SK-N-SH (cell line): ENCODE results near the gene ST7. TPM values are rescaled to one million over a fixed set of nuclear protein-coding genes. Genes with fewer than 3 reads are reported as not detected.

Source experiments
- CTCF ChIA-PET: fragments of 300-600, 350-600 bp; formaldehyde crosslinking; extraction: SDS; loops from one replicate; lab custom pipeline; 2021; lab: Yijun Ruan, JAX
- POLR2A ChIA-PET: fragments of 350-600 bp; sonication (Branson Sonifier 250); formaldehyde crosslinking; extraction: SDS; loops from one replicate; lab custom pipeline; 2020; ENCODE audit warnings: antibody characterized with exemption, inconsistent platforms; lab: Yijun Ruan, JAX
- DNase-seq: peaks from one replicate; pipeline ENCODE4 v3.0.0; 2012
- H2AFZ ChIP-seq: fragments of 200-600 bp; sonication (generic); 2 replicates; pipeline ENCODE4 v1.8.1; 2016; ENCODE audit warnings: antibody characterized with exemption, mild to moderate bottlenecking, low read depth
- H3F3A ChIP-seq: fragments of 200-600 bp; sonication (generic); replicated peaks from 2 replicates; pipeline ENCODE3; 2016; ENCODE audit warnings: antibody characterized with exemption, mild to moderate bottlenecking; ENCODE audit not compliant: insufficient read depth
- H3K27ac ChIP-seq, 2 experiments: fragments of 200-500 bp in 1 of 2; fragments of 200-600 bp in 1 of 2; sonication (Bioruptor generic) in 1 of 2; sonication (generic), shearing (Covaris generic) in 1 of 2; 2 replicates each; pipeline versions ENCODE4 v1.5.1 to v1.6.1; 2014 to 2016; ENCODE audit warnings: low read depth in 2 of 2, inconsistent platforms in 1 of 2, low read length in 1 of 2, mild to moderate bottlenecking in 1 of 2, mixed read lengths in 1 of 2
- H3K27me3 ChIP-seq: fragments of 200-600 bp; sonication (generic), shearing (Covaris generic); 2 replicates; pipeline ENCODE4 v1.6.1; 2016; ENCODE audit warnings: mixed run types; ENCODE audit not compliant: insufficient read depth
- H3K36me3 ChIP-seq, 2 experiments: fragments of 200-500 bp in 1 of 2; fragments of 200-600 bp in 1 of 2; sonication (Bioruptor generic) in 1 of 2; sonication (generic) in 1 of 2; replicated peaks in 1 of 2; 2 replicates each; pipeline versions ENCODE3 to v1.5.1; 2014 to 2016; ENCODE audit warnings: low read length in 1 of 2, mild to moderate bottlenecking in 1 of 2; ENCODE audit not compliant: insufficient read depth in 2 of 2, control insufficient read depth in 1 of 2
- H3K4me1 ChIP-seq, 2 experiments: fragments of 200-500 bp in 1 of 2; fragments of 200-600 bp in 1 of 2; sonication (Bioruptor generic) in 1 of 2; sonication (generic), shearing (Covaris generic) in 1 of 2; 2 replicates each; pipeline versions ENCODE4 v1.5.1 to v1.6.1; 2014 to 2016; ENCODE audit warnings: low read depth in 1 of 2, low read length in 1 of 2, mixed run types in 1 of 2; ENCODE audit not compliant: insufficient read depth in 2 of 2, control insufficient read depth in 1 of 2
- H3K4me2 ChIP-seq: fragments of 200-600 bp; sonication (generic), shearing (Covaris generic); 2 replicates; pipeline ENCODE4 v1.6.1; 2017; ENCODE audit warnings: mixed run types
- H3K4me3 ChIP-seq, 2 experiments: fragments of 200-500 bp in 1 of 2; fragments of 200-600 bp in 1 of 2; sonication (Bioruptor generic) in 1 of 2; sonication (generic), shearing (Covaris generic) in 1 of 2; 2 replicates each; pipeline versions ENCODE4 v1.5.1 to v1.8.1; 2014 to 2016; ENCODE audit warnings: low read depth in 2 of 2, inconsistent platforms in 1 of 2, low read length in 1 of 2, mild to moderate bottlenecking in 1 of 2, mixed read lengths in 1 of 2, moderate library complexity in 1 of 2
- H3K79me2 ChIP-seq: fragments of 200-600 bp; sonication (generic); 2 replicates; pipeline ENCODE4 v1.8.1; 2017; ENCODE audit warnings: mild to moderate bottlenecking; ENCODE audit not compliant: insufficient read depth
- H3K9ac ChIP-seq: fragments of 200-600 bp; sonication (generic); 2 replicates; pipeline ENCODE4 v1.6.1; 2017; ENCODE audit warnings: mixed run types
- H3K9me2 ChIP-seq: fragments of 200-600 bp; sonication (generic); 2 replicates; pipeline ENCODE4 v1.6.1; 2017; ENCODE audit warnings: mixed run types
- H3K9me3 ChIP-seq: fragments of 200-600 bp; sonication (generic); 2 replicates; pipeline ENCODE4 v1.6.1; 2017; ENCODE audit warnings: mixed run types, mild to moderate bottlenecking, moderate library complexity
- H4K20me1 ChIP-seq: fragments of 200-600 bp; sonication (generic); 2 replicates; pipeline ENCODE4 v1.6.1; 2017; ENCODE audit warnings: mild to moderate bottlenecking, mixed run types; ENCODE audit not compliant: insufficient read depth
- CHD2 ChIP-seq: fragments of 150-350 bp; IDR thresholded peaks from 2 replicates; pipeline ENCODE4 v1.6.1; 2018; ENCODE audit warnings: low read length; ENCODE audit not compliant: partially characterized antibody
- ELF1 ChIP-seq: IDR thresholded peaks from 2 replicates; pipeline ENCODE4 v1.4.0; 2012
- EP300 ChIP-seq, 2 experiments: IDR thresholded peaks; 2 replicates each; pipeline versions ENCODE4 v1.4.0 to v1.6.1; 2012; ENCODE audit warnings: borderline replicate concordance in 1 of 2, low read depth in 1 of 2, low read length in 1 of 2
- GATA2 ChIP-seq: sonication (generic); formaldehyde crosslinking; IDR thresholded peaks from 2 replicates; pipeline ENCODE4 v1.5.0; 2020; ENCODE audit warnings: mild to moderate bottlenecking, missing genetic modification reagents
- MXI1 ChIP-seq: IDR thresholded peaks from 2 replicates; pipeline ENCODE4 v1.6.1; 2012; ENCODE audit warnings: mild to moderate bottlenecking, low read depth, low read length, improper control_type of control experiment
- NFIC ChIP-seq: IDR thresholded peaks from 2 replicates; pipeline ENCODE4 v1.4.0; 2012; ENCODE audit warnings: borderline replicate concordance
- POLR2AphosphoS5 ChIP-seq: IDR thresholded peaks from 2 replicates; pipeline ENCODE4 v1.6.1; 2012; ENCODE audit warnings: low read depth, low read length
- RAD21 ChIP-seq: IDR thresholded peaks from 2 replicates; pipeline ENCODE4 v1.6.1; 2012; ENCODE audit warnings: mild to moderate bottlenecking, low read length
- RCOR1 ChIP-seq: fragments of 150-350 bp; IDR thresholded peaks from 2 replicates; pipeline ENCODE4 v1.6.1; 2017; ENCODE audit warnings: antibody characterized with exemption, low read length
- REST ChIP-seq: IDR thresholded peaks from 2 replicates; pipeline ENCODE4 v1.6.1; 2012; ENCODE audit warnings: mild to moderate bottlenecking, low read depth, low read length, moderate library complexity
- SIN3A ChIP-seq: IDR thresholded peaks from 2 replicates; pipeline ENCODE4 v1.6.1; 2012; ENCODE audit warnings: low read depth, mild to moderate bottlenecking, low read length, moderate library complexity, borderline replicate concordance
- SMC3 ChIP-seq: IDR thresholded peaks from 2 replicates; pipeline ENCODE4 v1.6.1; 2012; ENCODE audit warnings: low read depth, low read length, improper control_type of control experiment
- TCF12 ChIP-seq: IDR thresholded peaks from 2 replicates; pipeline ENCODE4 v1.4.0; 2012
- TEAD4 ChIP-seq: IDR thresholded peaks from 2 replicates; pipeline ENCODE4 v1.4.0; 2012; ENCODE audit warnings: mild to moderate bottlenecking, borderline replicate concordance; ENCODE audit not compliant: insufficient read depth
- WGBS: methylation state at CpG from one replicate; pipeline ENCODE4 v1.1.6; 2017; ENCODE audit warnings: low lambda C conversion rate; 5-methylcytosine and 5-hydroxymethylcytosine counted together
- polyA plus RNA-seq, 3 experiments: library from polyadenylated mRNA; depleted of rRNA; stranded (reverse); fragments of >200 nt; gene quantifications; 2 replicates each; pipeline ENCODE4 v1.2.3, GENCODE V29; 2012
- TF ChIP-seq, protein P1 (sequence below): IDR thresholded peaks from 2 replicates; pipeline ENCODE4 v1.4.0; 2012; ENCODE audit warnings: low read depth, borderline replicate concordance
- TF ChIP-seq, protein P2 (sequence below): IDR thresholded peaks from 2 replicates; pipeline ENCODE4; 2012
- TF ChIP-seq, protein P3 (sequence below): IDR thresholded peaks from 2 replicates; pipeline ENCODE4 v1.4.0; 2012; ENCODE audit warnings: low read depth, borderline replicate concordance
- TF ChIP-seq, protein P4 (sequence below): fragments of 150-350 bp; IDR thresholded peaks from 2 replicates; pipeline ENCODE4 v1.6.1; 2017; ENCODE audit warnings: antibody characterized with exemption, low read length, low read depth, borderline replicate concordance
- TF ChIP-seq, protein P5 (sequence below): IDR thresholded peaks from 2 replicates; pipeline ENCODE4 v1.4.0; 2012; ENCODE audit warnings: low read depth

The ST7 gene
- polyA plus RNA-seq, 1 of the 3 experiments (the other 2 are of a cell fraction): 23.5 TPM

- Histone ChIP-seq H3K36me3 (no peaks in the 10 kb centered on the region), H3K9ac (peak overlapping the region; percentile 19; the same call in 1 of the 2 replicates), H3K27me3 (no peaks in the 10 kb centered on the region), H3K9me2 (no peaks in the 10 kb centered on the region), H3K4me3 (peak overlapping the region; percentile 28 to 34; a peak in 3 of 4 replicates), H3K4me2 (peak overlapping the region; percentile 63), H3F3A (peaks cover 8% of the 10 kb centered on the region), H4K20me1 (no peaks in the 10 kb centered on the region), H3K4me1 (peaks cover 20 to 23% of the 10 kb centered on the region in 2 experiments; a peak in 3 of 4 replicates), H2AFZ (peak overlapping the region; percentile 38; the same call in 1 of the 2 replicates), H3K9me3 (no peaks in the 10 kb centered on the region), H3K27ac (peak overlapping the region; percentile 30 to 79), H3K79me2 (peaks cover 28% of the 10 kb centered on the region)
- 0 out of 2 replicates have a peak, but pooled peaks have one; percentile 9 for TF ChIP-seq TCF12
- TF ChIP-seq GATA2 (CRISPR knock-in tag): peak; percentile 65; the same call in 1 of the 2 replicates
- TF ChIP-seq, protein P1, sequence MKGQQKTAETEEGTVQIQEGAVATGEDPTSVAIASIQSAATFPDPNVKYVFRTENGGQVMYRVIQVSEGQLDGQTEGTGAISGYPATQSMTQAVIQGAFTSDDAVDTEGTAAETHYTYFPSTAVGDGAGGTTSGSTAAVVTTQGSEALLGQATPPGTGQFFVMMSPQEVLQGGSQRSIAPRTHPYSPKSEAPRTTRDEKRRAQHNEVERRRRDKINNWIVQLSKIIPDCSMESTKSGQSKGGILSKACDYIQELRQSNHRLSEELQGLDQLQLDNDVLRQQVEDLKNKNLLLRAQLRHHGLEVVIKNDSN: peak; percentile 77; the same call in 1 of the 2 replicates
- 0 out of 2 replicates have a peak, but pooled peaks have one; percentile 3 for TF ChIP-seq RAD21
- no peak for TF ChIP-seq REST
- TF ChIP-seq EP300 (IDR thresholded peaks at IDR 0.05; ENCODE audit: borderline replicate concordance in 1 of 2, low read depth in 1 of 2, low read length in 1 of 2): peak in 1 of 2 experiments; percentile 27; a peak in 1 of 4 replicates
- TF ChIP-seq SIN3A: peak; percentile 77; the same call in 1 of the 2 replicates
- peak; percentile 97 for TF ChIP-seq MXI1
- no peak for TF ChIP-seq POLR2AphosphoS5
- TF ChIP-seq NFIC: no peak
- TF ChIP-seq CHD2: peak; percentile 46
- TF ChIP-seq SMC3: no peak
- no peak for TF ChIP-seq TEAD4
- TF ChIP-seq, protein P2, sequence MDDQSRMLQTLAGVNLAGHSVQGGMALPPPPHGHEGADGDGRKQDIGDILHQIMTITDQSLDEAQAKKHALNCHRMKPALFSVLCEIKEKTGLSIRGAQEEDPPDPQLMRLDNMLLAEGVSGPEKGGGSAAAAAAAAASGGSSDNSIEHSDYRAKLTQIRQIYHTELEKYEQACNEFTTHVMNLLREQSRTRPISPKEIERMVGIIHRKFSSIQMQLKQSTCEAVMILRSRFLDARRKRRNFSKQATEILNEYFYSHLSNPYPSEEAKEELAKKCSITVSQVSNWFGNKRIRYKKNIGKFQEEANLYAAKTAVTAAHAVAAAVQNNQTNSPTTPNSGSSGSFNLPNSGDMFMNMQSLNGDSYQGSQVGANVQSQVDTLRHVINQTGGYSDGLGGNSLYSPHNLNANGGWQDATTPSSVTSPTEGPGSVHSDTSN: no peak
- TF ChIP-seq, protein P3, sequence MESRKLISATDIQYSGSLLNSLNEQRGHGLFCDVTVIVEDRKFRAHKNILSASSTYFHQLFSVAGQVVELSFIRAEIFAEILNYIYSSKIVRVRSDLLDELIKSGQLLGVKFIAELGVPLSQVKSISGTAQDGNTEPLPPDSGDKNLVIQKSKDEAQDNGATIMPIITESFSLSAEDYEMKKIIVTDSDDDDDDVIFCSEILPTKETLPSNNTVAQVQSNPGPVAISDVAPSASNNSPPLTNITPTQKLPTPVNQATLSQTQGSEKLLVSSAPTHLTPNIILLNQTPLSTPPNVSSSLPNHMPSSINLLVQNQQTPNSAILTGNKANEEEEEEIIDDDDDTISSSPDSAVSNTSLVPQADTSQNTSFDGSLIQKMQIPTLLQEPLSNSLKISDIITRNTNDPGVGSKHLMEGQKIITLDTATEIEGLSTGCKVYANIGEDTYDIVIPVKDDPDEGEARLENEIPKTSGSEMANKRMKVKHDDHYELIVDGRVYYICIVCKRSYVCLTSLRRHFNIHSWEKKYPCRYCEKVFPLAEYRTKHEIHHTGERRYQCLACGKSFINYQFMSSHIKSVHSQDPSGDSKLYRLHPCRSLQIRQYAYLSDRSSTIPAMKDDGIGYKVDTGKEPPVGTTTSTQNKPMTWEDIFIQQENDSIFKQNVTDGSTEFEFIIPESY: no peak
- TF ChIP-seq, protein P4, sequence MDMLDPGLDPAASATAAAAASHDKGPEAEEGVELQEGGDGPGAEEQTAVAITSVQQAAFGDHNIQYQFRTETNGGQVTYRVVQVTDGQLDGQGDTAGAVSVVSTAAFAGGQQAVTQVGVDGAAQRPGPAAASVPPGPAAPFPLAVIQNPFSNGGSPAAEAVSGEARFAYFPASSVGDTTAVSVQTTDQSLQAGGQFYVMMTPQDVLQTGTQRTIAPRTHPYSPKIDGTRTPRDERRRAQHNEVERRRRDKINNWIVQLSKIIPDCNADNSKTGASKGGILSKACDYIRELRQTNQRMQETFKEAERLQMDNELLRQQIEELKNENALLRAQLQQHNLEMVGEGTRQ: no peak; the same call in 1 of the 2 replicates
- TF ChIP-seq, protein P5, sequence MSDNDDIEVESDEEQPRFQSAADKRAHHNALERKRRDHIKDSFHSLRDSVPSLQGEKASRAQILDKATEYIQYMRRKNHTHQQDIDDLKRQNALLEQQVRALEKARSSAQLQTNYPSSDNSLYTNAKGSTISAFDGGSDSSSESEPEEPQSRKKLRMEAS: peak; percentile 84
- TF ChIP-seq RCOR1: no peak
- no peak for TF ChIP-seq ELF1
- peak; percentile 66 for DNase-seq
- CTCF ChIA-PET: interaction anchor here (0.8 to 7.5 kb wide), 3 partner anchors 8 to 39 kb away, joined by 3 to 58 read pairs (median 10); no protein-coding TSS in a partner anchor
- POLR2A ChIA-PET: no interaction called here
- WGBS: 19% methylated on average over 6 of the region's 6 CpGs
Measured at GRCh38 chr7:117014673-117015133, 61.4 kb downstream of the ST7 start.
